Dendritic cell treated with granulocyte-macrophage colony-stimulating factor and Interleukin-4, amounts not matched to agents 40 ng/mL and 50 ng/mL, for 4 days (primary cell): ENCODE data around the gene DRP2.
"Not testable (repeated sequence)": the region's sequence is repeated elsewhere in the genome, so short reads cannot be mapped to it uniquely, and the experiment has no call there.

Experiments
- H3K27ac Mint-ChIP-seq: one replicate; pipeline ENCODE4 v1.8.0; 2022; ENCODE audit warnings: mild to moderate bottlenecking, mixed read lengths
- H3K27me3 Mint-ChIP-seq: one replicate; pipeline ENCODE4 v1.8.0; 2022; ENCODE audit warnings: mild to moderate bottlenecking, mixed read lengths
- H3K36me3 Mint-ChIP-seq: one replicate; pipeline ENCODE4 v1.8.0; 2022; ENCODE audit warnings: low read depth, mixed read lengths
- H3K4me1 Mint-ChIP-seq: one replicate; pipeline ENCODE4 v1.8.0; 2022; ENCODE audit warnings: low read depth, mixed read lengths
- H3K4me3 Mint-ChIP-seq: one replicate; pipeline ENCODE4 v1.8.0; 2022; ENCODE audit warnings: mild to moderate bottlenecking, moderate library complexity, mixed read lengths
- H3K9me3 Mint-ChIP-seq: one replicate; pipeline ENCODE4 v1.8.0; 2022; ENCODE audit warnings: mixed read lengths
- intact Hi-C: fragments of 100-400 bp; cut with micrococcal nuclease; formaldehyde crosslinking; loops from one replicate; pipeline ENCODE4 v1.15.0; 2022

DRP2 gene

DNA sequence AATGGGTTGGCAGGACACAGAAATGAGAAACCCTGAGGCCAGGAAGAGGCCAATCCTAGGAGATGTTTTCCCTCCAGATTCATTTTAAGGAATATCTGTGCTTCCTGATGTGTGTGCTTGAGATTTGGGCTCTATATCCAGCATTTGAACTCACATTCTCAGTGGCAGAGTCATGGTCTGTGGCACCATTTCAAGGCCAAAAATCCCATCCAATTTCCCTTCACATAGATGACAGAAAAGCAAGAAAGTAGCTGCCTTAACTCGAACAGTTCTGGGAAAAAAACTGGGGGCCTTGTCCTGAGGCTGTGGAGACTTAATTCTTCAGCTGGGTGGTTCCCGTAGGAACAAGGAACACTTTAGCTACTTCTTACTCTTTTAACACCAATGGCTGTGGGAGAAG is 44.2 kb downstream of the DRP2 start:
- H3K27me3 Mint-ChIP-seq: no peaks in the 10 kb centered on the region

DNA sequence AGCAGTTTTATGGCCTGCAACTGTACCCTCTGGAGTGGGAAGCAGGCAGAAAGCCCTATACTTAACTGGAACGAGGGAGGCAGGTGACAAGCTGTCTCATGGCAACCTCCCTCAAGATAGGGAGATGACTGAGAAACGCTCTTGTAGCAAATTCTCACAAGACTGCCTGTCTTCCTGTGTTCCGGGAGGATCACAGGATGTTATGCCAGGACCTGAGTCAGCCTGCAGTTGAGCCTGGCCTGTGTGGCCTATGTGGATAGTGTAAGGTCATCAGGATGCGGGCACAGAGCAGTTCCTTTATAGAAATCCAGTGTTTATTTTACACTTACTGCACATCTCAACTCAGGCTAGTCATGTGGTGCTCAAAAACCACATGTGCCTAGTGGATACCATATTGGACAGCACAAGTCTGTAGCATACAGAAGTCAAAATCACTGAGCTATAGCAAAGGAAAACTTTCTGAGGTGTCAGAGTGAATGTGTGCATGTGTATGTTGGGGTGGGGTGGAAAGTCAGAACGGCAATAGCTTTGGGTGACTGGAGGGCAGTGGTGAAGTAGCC is 46.4 kb downstream of the DRP2 start:
- intact Hi-C loops: no loop called here
- Mint-ChIP-seq H3K4me1 (no peaks in the 10 kb centered on the region), H3K4me3 (no peak overlapping the region), H3K9me3 (no peaks in the 10 kb centered on the region), H3K36me3 (no peaks in the 10 kb centered on the region), H3K27ac (no peak overlapping the region), H3K27me3 (no peaks in the 10 kb centered on the region)

More for the DNA sequence above, 44.2 kb downstream of the DRP2 start:
- Mint-ChIP-seq H3K4me3 (no peak overlapping the region), H3K4me1 (no peaks in the 10 kb centered on the region), H3K9me3 (no peaks in the 10 kb centered on the region), H3K36me3 (no peaks in the 10 kb centered on the region), H3K27ac (no peak overlapping the region)
- intact Hi-C loops: no loop called here

DNA sequence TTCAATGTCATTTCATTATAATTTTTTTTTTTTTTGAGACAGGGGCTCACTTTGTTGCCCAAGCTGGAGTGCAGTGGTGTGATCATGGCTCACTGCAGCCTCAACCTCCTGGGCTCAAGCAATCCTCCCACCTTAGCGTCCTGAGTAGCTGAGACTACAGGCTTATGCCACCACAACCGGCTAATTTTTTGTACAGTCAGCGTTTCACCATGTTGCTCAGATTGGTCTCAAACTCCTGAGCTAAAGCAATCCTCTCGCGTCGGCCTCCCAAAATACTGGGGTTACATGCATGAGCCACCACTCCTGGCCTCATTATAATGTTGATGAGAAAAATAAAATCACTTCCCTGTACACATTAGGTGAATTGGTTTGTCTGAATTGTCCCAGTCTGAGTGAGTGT is 54.6 kb downstream of the DRP2 start:
- intact Hi-C loops: no loop called here
- H3K4me1 Mint-ChIP-seq: no peaks in the 10 kb centered on the region
- H3K9me3 Mint-ChIP-seq: no peaks in the 10 kb centered on the region
- H3K4me3 Mint-ChIP-seq: no peak overlapping the region
- H3K27me3 Mint-ChIP-seq: no peaks in the 10 kb centered on the region
- no peaks in the 10 kb centered on the region for H3K36me3 Mint-ChIP-seq
- H3K27ac Mint-ChIP-seq: no peak overlapping the region

DNA sequence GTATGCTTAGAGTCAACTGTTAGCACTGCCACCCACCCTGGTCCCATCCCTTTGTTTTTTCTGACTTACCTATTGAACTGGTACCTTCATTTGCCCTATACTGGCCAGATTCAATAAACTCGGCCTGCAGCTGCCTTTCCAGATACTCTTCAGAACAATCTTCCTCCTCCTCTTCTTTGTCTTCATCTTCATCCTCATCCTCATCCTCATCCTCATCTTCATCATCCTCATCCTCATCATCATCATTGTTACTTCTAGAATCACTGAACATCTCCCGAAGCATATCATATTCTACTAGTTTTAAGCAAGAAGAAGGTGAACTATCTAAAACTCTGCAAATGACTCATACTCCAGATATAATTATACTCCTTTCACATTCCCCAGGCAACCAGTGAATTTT is 56.7 kb downstream of the DRP2 start:
- Mint-ChIP-seq H3K36me3 (no peaks in the 10 kb centered on the region), H3K4me3 (no peak overlapping the region), H3K27me3 (no peaks in the 10 kb centered on the region), H3K4me1 (no peaks in the 10 kb centered on the region), H3K27ac (no peak overlapping the region), H3K9me3 (no peaks in the 10 kb centered on the region)
- intact Hi-C loops: no loop called here

DNA sequence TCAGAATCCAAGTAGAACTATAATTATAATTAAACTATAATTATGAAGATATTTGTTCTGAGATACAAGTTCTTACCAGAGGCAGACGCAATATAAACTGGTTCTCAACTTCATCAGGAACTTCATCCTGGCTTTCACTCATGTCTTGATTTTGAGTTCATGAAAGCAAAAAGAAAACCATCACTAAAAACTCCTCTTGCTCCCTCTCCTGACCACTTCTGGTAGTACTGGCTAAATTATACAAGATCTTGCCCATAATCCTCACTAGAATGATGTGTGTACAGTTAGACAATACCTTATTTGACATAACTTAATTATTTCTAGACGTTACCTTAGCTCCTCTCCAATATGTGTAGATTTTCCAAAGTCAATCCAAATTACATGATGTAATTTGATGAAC is 67.8 kb downstream of the DRP2 start:
- H3K27me3 Mint-ChIP-seq: peaks cover 5% of the 10 kb centered on the region
- no peak overlapping the region for H3K27ac Mint-ChIP-seq
- intact Hi-C loops: loop anchor here (10.0 kb wide), 1 partner anchor 603 kb away; no protein-coding TSS in a partner anchor
- H3K9me3 Mint-ChIP-seq: no peaks in the 10 kb centered on the region
- no peaks in the 10 kb centered on the region for H3K36me3 Mint-ChIP-seq
- H3K4me3 Mint-ChIP-seq: no peak overlapping the region
- H3K4me1 Mint-ChIP-seq: no peaks in the 10 kb centered on the region

DNA sequence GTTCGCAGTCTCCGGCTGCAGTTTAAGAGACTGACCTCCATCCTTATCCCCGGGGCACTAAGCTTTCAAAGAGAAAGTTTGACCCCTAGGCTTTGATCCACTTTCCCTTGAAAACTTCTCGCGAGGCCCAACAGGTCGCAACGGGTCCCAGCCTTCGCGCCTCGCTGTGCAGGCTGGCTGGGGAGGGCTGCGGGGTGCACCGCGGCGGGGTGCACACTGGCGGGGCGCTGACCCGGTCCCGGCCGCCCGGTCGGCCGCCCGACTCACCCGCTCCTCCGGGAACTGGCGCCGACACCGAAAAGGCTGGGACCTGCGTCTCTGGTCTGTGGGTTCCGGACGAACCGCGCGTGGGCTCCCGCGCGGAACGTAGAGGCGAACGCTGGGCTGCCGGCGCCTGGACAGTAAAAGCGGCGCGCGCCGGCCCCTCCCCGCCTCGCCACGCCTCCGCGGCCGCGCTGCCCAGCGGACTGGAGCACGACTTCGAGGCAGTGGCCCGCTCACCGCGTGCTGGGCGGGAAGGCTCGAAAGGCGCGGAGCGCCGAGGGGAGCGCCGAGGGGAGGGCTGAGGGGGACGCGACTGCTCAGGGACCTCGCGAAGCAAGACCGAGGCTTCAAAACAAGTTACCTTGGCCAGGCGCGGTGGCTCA is 71.5 kb downstream of the DRP2 start, which contains the start of gene TAF7L:
TSS of gene TAF7L (minus strand) at position 378 of the 647 bp plus-strand sequence. CDS start 3,791 bp downstream, outside the sequence.
- H3K27me3 Mint-ChIP-seq: peaks cover 5% of the 10 kb centered on the region
- no peaks in the 10 kb centered on the region for H3K36me3 Mint-ChIP-seq
- intact Hi-C loops: no loop called here
- H3K4me3 Mint-ChIP-seq: no peak within 1 kb of the TSS
- H3K27ac Mint-ChIP-seq: no peak within 1 kb of the TSS
- no peaks in the 10 kb centered on the region for H3K4me1 Mint-ChIP-seq
- no peaks in the 10 kb centered on the region for H3K9me3 Mint-ChIP-seq

DNA sequence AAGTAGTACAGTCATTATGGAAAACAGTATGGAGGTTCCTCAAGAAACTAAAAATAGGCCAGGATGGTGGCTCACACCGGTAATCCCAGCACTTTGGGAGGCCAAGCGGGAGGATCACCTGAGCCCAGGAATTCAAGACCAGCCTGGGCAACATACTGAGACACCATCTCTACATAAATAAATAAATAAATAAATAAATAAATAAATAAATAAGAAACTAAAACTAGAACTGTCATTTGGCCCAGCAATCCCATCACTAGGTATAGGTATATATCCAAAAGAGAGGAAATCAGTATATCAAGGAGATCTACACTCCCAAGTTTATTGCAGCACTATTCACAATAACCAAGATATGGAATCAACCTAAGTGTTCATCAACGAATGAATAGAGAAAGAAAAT is 76.0 kb downstream of the DRP2 start:
- H3K27ac Mint-ChIP-seq, H3K27me3 Mint-ChIP-seq, H3K4me1 Mint-ChIP-seq, H3K4me3 Mint-ChIP-seq, H3K9me3 Mint-ChIP-seq, H3K36me3 Mint-ChIP-seq, intact Hi-C loops: not testable (repeated sequence)

DNA sequence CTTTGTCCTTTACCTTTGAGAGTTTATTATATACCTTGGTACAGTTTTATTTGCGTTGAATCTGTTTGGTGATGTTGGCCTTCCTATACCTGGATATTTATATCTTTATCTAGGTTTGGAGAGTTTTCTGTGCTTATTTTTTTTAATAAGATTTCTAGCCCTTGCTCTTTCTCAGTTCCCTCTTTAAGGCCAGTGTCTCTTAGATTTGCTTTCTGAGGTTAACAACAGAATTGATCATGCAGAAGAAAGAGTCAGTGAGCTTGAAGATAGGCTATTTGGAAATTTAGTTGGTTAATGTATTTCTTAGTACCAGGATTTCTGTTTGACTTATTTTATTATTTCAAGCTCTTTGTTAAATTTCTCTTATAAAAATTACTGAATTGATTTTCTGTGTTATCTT is 84.2 kb downstream of the DRP2 start:
- Mint-ChIP-seq H3K9me3 (no peaks in the 10 kb centered on the region), H3K27me3 (no peaks in the 10 kb centered on the region), H3K27ac (no peak overlapping the region), H3K4me3 (no peak overlapping the region), H3K4me1 (no peaks in the 10 kb centered on the region), H3K36me3 (no peaks in the 10 kb centered on the region)
- intact Hi-C loops: no loop called here
